ENCODE measurements around the gene MAGEA11. TPM values are rescaled to one million over a fixed set of nuclear protein-coding genes. Genes with fewer than 3 reads are reported as not detected.
A peak's percentile ranks its signal among the peaks of the same experiment; 100 is the strongest.

Gene MAGEA11
- total RNA-seq, 1 donor from 2014 or later: not detected

- Histone ChIP-seq H3K36me3 (no peaks in the 10 kb centered on the region), H3K4me3 (no peak overlapping the region), H3K27me3 (no peaks in the 10 kb centered on the region), H3K4me1 (no peaks in the 10 kb centered on the region), H3K9me3 (no peaks in the 10 kb centered on the region), H3K27ac (no peak overlapping the region)
- intact Hi-C loops (cut with DNase I): no loop called here
- DNase-seq (ENCODE audit: extremely low spot score in 2 of 2): no peak
- no peak for TF ChIP-seq POLR2A (IDR thresholded peaks at IDR 0.05)
- no peak for TF ChIP-seq CTCF (IDR thresholded peaks at IDR 0.05)
- TF ChIP-seq POLR2AphosphoS5 (IDR thresholded peaks at IDR 0.05; ENCODE audit: insufficient read depth in 1 of 2, low read depth in 1 of 2): no peak
These were observed 12.1 kb upstream of the MAGEA11 start for GRCh38 chrX:149699761-149700160.

- no peaks in the 10 kb centered on the region for H3K9me3 ChIP-seq
- no peak overlapping the region for H3K4me3 ChIP-seq
- no peaks in the 10 kb centered on the region for H3K36me3 ChIP-seq
- intact Hi-C loops (cut with DNase I): no loop called here
- no peaks in the 10 kb centered on the region for H3K4me1 ChIP-seq
- no peaks in the 10 kb centered on the region for H3K27me3 ChIP-seq
- peak in 1 of 2 donors; percentile 70 for DNase-seq (ENCODE audit: extremely low spot score in 2 of 2)
- TF ChIP-seq CTCF (IDR thresholded peaks at IDR 0.05) (no peak), POLR2A (IDR thresholded peaks at IDR 0.05) (no peak), POLR2AphosphoS5 (IDR thresholded peaks at IDR 0.05; ENCODE audit: insufficient read depth in 1 of 2, low read depth in 1 of 2) (no peak)
- no peak overlapping the region for H3K27ac ChIP-seq
These were observed 7.2 kb upstream of the MAGEA11 start for GRCh38 chrX:149704664-149705063.

- Histone ChIP-seq H3K4me1 (no peaks in the 10 kb centered on the region), H3K4me3 (no peak overlapping the region), H3K36me3 (no peaks in the 10 kb centered on the region), H3K9me3 (no peaks in the 10 kb centered on the region), H3K27me3 (no peaks in the 10 kb centered on the region), H3K27ac (no peak overlapping the region)
- intact Hi-C loops (cut with DNase I): no loop called here
- no peak for DNase-seq (ENCODE audit: extremely low spot score in 2 of 2)
- TF ChIP-seq CTCF (IDR thresholded peaks at IDR 0.05) (no peak), POLR2AphosphoS5 (IDR thresholded peaks at IDR 0.05; ENCODE audit: insufficient read depth in 1 of 2, low read depth in 1 of 2) (no peak), POLR2A (IDR thresholded peaks at IDR 0.05) (no peak)
These were observed 4.5 kb upstream of the MAGEA11 start for GRCh38 chrX:149707147-149707901.

- Histone ChIP-seq H3K36me3 (no peaks in the 10 kb centered on the region), H3K4me3 (no peak overlapping the region), H3K27me3 (no peaks in the 10 kb centered on the region), H3K9me3 (no peaks in the 10 kb centered on the region), H3K27ac (no peak overlapping the region), H3K4me1 (no peaks in the 10 kb centered on the region)
- intact Hi-C loops (cut with DNase I): no loop called here
- peak in 1 of 2 donors; percentile 79 for DNase-seq (ENCODE audit: extremely low spot score in 2 of 2)
- TF ChIP-seq POLR2AphosphoS5 (IDR thresholded peaks at IDR 0.05; ENCODE audit: insufficient read depth in 1 of 2, low read depth in 1 of 2) (no peak), POLR2A (IDR thresholded peaks at IDR 0.05) (no peak)
These were observed 971 bp downstream of the MAGEA11 start for GRCh38 chrX:149712831-149713230.

- peak in 1 of 2 donors; percentile 91 for DNase-seq (ENCODE audit: extremely low spot score in 2 of 2)
- TF ChIP-seq POLR2AphosphoS5 (IDR thresholded peaks at IDR 0.05; ENCODE audit: insufficient read depth in 1 of 2, low read depth in 1 of 2) (no peak), POLR2A (IDR thresholded peaks at IDR 0.05) (no peak), CTCF (IDR thresholded peaks at IDR 0.05) (no peak)
- Histone ChIP-seq H3K36me3 (no peaks in the 10 kb centered on the region), H3K27ac (no peak overlapping the region), H3K4me1 (no peaks in the 10 kb centered on the region), H3K27me3 (no peaks in the 10 kb centered on the region), H3K4me3 (no peak overlapping the region), H3K9me3 (no peaks in the 10 kb centered on the region)
- intact Hi-C loops (cut with DNase I): no loop called here
These were observed 1.6 kb downstream of the MAGEA11 start for GRCh38 chrX:149713279-149714050.

All from vagina (tissue), 2 donors.